CD8-positive, alpha-beta memory T cell (primary cell): ENCODE measurements around the gene TNKS1BP1. TPM values are rescaled to one million over a fixed set of nuclear protein-coding genes. Genes with fewer than 3 reads are reported as not detected.

Source experiments
- CTCF ChIA-PET: fragments of 350-600 bp; sonication (Branson Sonifier 250); formaldehyde crosslinking; loops from one replicate; lab custom pipeline; 2021; ENCODE audit warnings: antibody characterized with exemption; lab: Charles Lee
- POLR2A ChIA-PET: fragments of 350-600 bp; sonication (Branson Sonifier 250); formaldehyde crosslinking; loops from one replicate; lab custom pipeline; 2021; ENCODE audit warnings: antibody characterized with exemption; lab: Charles Lee
- DNase-seq, 5 donors: peaks; one replicate each; pipeline versions ENCODE4 v3.0.0 to v3.0.0-alpha.2; 2020 to 2022; ENCODE audit warnings: mixed read lengths in 1 of 5
- H3K27ac ChIP-seq: one replicate; pipeline ENCODE4 v1.7.0; 2013; ENCODE audit warnings: low read depth, mild to moderate bottlenecking, low read length, moderate library complexity
- H3K27me3 ChIP-seq: 2 replicates; pipeline ENCODE4 v1.7.0; 2013; ENCODE audit warnings: low read length, mild to moderate bottlenecking; ENCODE audit not compliant: insufficient read depth, poor library complexity, severe bottlenecking
- H3K36me3 ChIP-seq: 2 replicates; pipeline ENCODE4 v1.7.0; 2013; ENCODE audit warnings: mild to moderate bottlenecking, low read length, moderate library complexity; ENCODE audit not compliant: insufficient read depth
- H3K4me1 ChIP-seq: 2 replicates; pipeline ENCODE4 v1.7.0; 2013; ENCODE audit warnings: mild to moderate bottlenecking, low read length, moderate library complexity; ENCODE audit not compliant: insufficient read depth
- H3K4me3 ChIP-seq: 2 replicates; pipeline ENCODE4 v1.7.0; 2013; ENCODE audit warnings: mild to moderate bottlenecking, low read length
- H3K9me3 ChIP-seq: 2 replicates; pipeline ENCODE4 v1.7.0; 2013; ENCODE audit warnings: mild to moderate bottlenecking, low read length
- H3K27ac Mint-ChIP-seq, 8 donors: one replicate each; pipeline ENCODE4 v1.8.0; 2020 to 2021; ENCODE audit warnings: mixed read lengths in 8 of 8, mild to moderate bottlenecking in 6 of 8, inconsistent platforms in 3 of 8, moderate library complexity in 3 of 8
- H3K27me3 Mint-ChIP-seq, 2 donors: one replicate each; pipeline ENCODE4 v1.8.0; 2020 to 2021; ENCODE audit warnings: mixed read lengths in 2 of 2, mild to moderate bottlenecking in 1 of 2, moderate library complexity in 1 of 2
- H3K36me3 Mint-ChIP-seq, 3 donors: one replicate each; pipeline ENCODE4 v1.8.0; 2020 to 2021; ENCODE audit warnings: mixed read lengths in 3 of 3, inconsistent platforms in 1 of 3, mild to moderate bottlenecking in 1 of 3
- H3K4me1 Mint-ChIP-seq, 3 donors: one replicate each; pipeline ENCODE4 v1.8.0; 2020 to 2021; ENCODE audit warnings: mixed read lengths in 3 of 3, inconsistent platforms in 1 of 3, mild to moderate bottlenecking in 1 of 3
- H3K4me3 Mint-ChIP-seq, 7 donors: one replicate each; pipeline ENCODE4 v1.8.0; 2020 to 2021; ENCODE audit warnings: mixed read lengths in 7 of 7, mild to moderate bottlenecking in 6 of 7, moderate library complexity in 4 of 7, inconsistent platforms in 2 of 7
- H3K9me3 Mint-ChIP-seq, 5 donors: one replicate each; pipeline ENCODE4 v1.8.0; 2020 to 2022; ENCODE audit warnings: mixed read lengths in 5 of 5, mild to moderate bottlenecking in 3 of 5, moderate library complexity in 2 of 5, inconsistent platforms in 1 of 5
- polyA plus RNA-seq: library from polyadenylated mRNA; unstranded; fragments of 300-500 nt; fragmentation: Illumina TruSeq; gene quantifications from one replicate; pipeline ENCODE4 v1.2.3, GENCODE V29; 2021
- total RNA-seq, 2 experiments: library from RNA; stranded (reverse); gene quantifications; one replicate each; pipeline ENCODE4 v1.2.3, GENCODE V29; 2021

Gene TNKS1BP1
- total and polyA plus RNA-seq, 3 experiments from 2014 or later = 3.0 to 9.6 (median 8.7) TPM

DNA sequence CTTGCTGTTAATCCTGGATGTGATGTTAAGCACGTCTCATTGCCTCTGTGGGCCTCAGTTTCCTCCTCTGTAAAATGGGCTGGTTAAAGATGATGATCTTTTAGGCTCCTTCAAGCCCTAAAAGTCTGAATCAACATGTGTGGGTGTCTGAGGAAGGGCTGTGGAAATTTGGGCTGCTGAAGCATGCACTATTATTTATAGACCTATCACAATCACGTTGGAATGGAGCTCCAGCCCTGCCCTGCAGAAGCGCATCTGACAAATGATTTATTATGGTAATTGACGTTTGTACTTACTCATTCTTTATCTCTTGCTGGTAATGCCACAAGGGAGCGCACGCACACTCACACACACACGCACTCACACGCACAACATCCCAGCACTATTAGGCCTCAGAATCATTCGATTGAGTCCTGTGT is 33.8 kb upstream of the TNKS1BP1 start:
- H3K27me3 ChIP-seq = no peaks in the 10 kb centered on the region
- ChIA-PET CTCF (no interaction called here), POLR2A (no interaction called here)
- Mint-ChIP-seq H3K27ac (no peak overlapping the region), H3K4me3 (no peak overlapping the region), H3K9me3 (no peaks in the 10 kb centered on the region), H3K4me1 (no peaks in the 10 kb centered on the region), H3K36me3 (peaks cover 0 to 5% (median 0%) of the 10 kb centered on the region in 3 donors), H3K27me3 (peaks cover 1 to 29% of the 10 kb centered on the region in 2 donors)
- H3K4me3 ChIP-seq = no peak overlapping the region
- no peaks in the 10 kb centered on the region for H3K4me1 ChIP-seq
- no peaks in the 10 kb centered on the region for H3K9me3 ChIP-seq
- no peak for DNase-seq
- no peaks in the 10 kb centered on the region for H3K36me3 ChIP-seq
- no peak overlapping the region for H3K27ac ChIP-seq

DNA sequence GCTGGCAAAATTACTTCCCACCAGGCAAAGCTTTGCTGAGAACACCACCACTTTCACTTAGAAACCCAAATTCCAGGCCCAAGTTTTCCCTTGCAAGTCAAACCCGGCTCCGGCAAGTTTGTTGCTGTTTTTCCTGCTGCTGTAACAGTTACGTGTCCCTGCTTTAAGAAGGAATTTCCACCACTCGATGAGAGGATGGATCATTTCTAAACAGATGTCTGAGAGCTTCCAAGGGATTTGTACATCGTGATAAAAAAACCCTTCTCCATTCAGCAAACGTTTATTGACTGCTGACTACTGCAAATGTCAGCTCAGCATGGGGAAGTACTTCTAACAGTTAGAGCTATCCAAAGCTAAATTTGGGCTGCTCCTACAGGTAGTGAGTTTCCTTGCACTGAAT is 33.1 kb upstream of the TNKS1BP1 start:
- Mint-ChIP-seq H3K36me3 (peaks cover 0 to 5% (median 0%) of the 10 kb centered on the region in 3 donors), H3K27me3 (peaks cover 1 to 25% of the 10 kb centered on the region in 2 donors), H3K4me1 (no peaks in the 10 kb centered on the region), H3K4me3 (no peak overlapping the region), H3K9me3 (no peaks in the 10 kb centered on the region), H3K27ac (no peak overlapping the region)
- ChIA-PET POLR2A (no interaction called here), CTCF (interaction anchor here (2.3 to 2.5 kb wide), 2 partner anchors 10 to 13 kb away, joined by 6 to 8 read pairs; no protein-coding TSS in a partner anchor)
- Histone ChIP-seq H3K9me3 (no peaks in the 10 kb centered on the region), H3K36me3 (no peaks in the 10 kb centered on the region), H3K27ac (no peak overlapping the region), H3K4me3 (no peak overlapping the region), H3K27me3 (no peaks in the 10 kb centered on the region), H3K4me1 (no peaks in the 10 kb centered on the region)
- DNase-seq = no peak

DNA sequence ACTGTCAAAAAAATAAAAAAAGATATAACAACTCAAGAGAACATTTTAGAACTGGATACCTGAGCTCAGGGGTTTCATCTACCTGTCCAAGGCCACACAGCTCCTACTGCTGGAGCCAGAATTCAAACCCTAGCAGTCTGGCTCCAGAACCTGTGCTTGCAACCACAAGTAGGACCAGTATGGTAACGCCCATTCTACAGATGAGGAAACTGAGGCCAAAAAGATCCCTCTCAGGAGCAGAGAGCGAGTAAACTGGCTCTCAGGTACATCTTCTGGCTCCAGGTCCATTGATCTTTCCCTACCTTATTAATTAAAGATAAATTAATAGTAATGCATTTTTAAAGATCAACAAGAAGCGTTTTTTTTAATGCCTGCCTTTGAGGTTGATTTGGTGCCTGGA is 32.6 kb upstream of the TNKS1BP1 start:
- ChIA-PET POLR2A (no interaction called here), CTCF (interaction anchor here (2.3 to 2.5 kb wide), 2 partner anchors 10 to 12 kb away, joined by 6 to 8 read pairs; no protein-coding TSS in a partner anchor)
- no peaks in the 10 kb centered on the region for H3K4me1 Mint-ChIP-seq
- Histone ChIP-seq H3K27me3 (no peaks in the 10 kb centered on the region), H3K4me3 (no peak overlapping the region), H3K36me3 (no peaks in the 10 kb centered on the region), H3K27ac (no peak overlapping the region), H3K4me1 (no peaks in the 10 kb centered on the region), H3K9me3 (no peaks in the 10 kb centered on the region)
- H3K36me3 Mint-ChIP-seq = peaks cover 0 to 5% (median 0%) of the 10 kb centered on the region in 3 donors
- no peak overlapping the region for H3K4me3 Mint-ChIP-seq
- peaks cover 1 to 22% of the 10 kb centered on the region in 2 donors for H3K27me3 Mint-ChIP-seq
- H3K27ac Mint-ChIP-seq = no peak overlapping the region
- DNase-seq = no peak
- no peaks in the 10 kb centered on the region for H3K9me3 Mint-ChIP-seq

DNA sequence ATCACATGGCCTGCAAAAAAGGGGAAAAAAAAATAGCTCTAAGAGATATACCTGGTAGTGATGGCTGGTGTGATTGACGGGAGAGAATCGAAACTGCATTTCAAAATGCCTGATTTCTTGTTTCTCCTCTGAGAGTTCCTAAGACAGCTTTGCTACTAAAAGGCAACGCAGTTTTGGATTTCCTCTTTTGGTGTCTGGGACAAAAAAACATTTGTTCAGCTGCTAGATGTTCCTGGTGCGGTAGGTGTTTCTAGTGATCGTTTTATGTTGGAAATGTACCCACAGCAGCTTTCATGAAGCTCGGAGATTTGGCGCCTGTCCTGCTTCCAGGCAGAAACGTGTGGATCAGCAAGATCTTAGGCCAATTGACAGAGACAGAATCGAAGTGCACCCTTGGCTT is 31.5 kb upstream of the TNKS1BP1 start:
- Mint-ChIP-seq H3K36me3 (peaks cover 0 to 2% (median 0%) of the 10 kb centered on the region in 3 donors), H3K4me1 (no peaks in the 10 kb centered on the region), H3K9me3 (peaks cover 0 to 4% (median 0%) of the 10 kb centered on the region in 5 donors), H3K4me3 (no peak overlapping the region), H3K27me3 (peaks cover 1 to 18% of the 10 kb centered on the region in 2 donors), H3K27ac (no peak overlapping the region)
- no peak overlapping the region for H3K4me3 ChIP-seq
- DNase-seq = no peak
- H3K4me1 ChIP-seq = no peaks in the 10 kb centered on the region
- H3K27ac ChIP-seq = no peak overlapping the region
- no peaks in the 10 kb centered on the region for H3K9me3 ChIP-seq
- H3K36me3 ChIP-seq = no peaks in the 10 kb centered on the region
- H3K27me3 ChIP-seq = no peaks in the 10 kb centered on the region
- CTCF ChIA-PET = interaction anchor here (2.3 to 2.5 kb wide), 2 partner anchors 9 to 11 kb away, joined by 6 to 8 read pairs; no protein-coding TSS in a partner anchor
- POLR2A ChIA-PET = no interaction called here

DNA sequence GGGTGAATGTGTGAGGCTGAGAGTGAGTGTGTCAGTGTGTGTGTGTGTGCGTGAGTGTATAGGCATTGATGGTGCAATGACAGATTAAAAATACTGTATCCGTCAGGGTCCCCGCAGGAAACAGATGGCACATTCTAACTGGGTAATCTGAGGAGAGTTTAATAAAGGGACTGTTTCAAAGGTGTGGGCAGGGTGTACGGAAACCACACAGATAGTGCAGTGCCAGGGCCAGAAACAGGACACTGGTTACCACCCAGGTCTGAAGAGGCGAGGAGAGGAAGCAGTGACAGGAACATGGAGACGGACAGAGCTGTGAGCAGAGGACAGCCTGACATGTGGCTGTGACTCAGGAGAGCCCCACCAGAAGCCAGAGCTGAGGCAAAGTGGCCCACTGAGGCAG is 29.9 kb upstream of the TNKS1BP1 start:
- Mint-ChIP-seq H3K27ac (peak overlapping the region in 1 of 8 donors; percentile 9), H3K36me3 (peaks cover 0 to 2% (median 0%) of the 10 kb centered on the region in 3 donors), H3K4me1 (peaks cover 0 to 4% (median 3%) of the 10 kb centered on the region in 3 donors), H3K4me3 (no peak overlapping the region), H3K9me3 (peaks cover 0 to 4% (median 0%) of the 10 kb centered on the region in 5 donors), H3K27me3 (peaks cover 5 to 18% of the 10 kb centered on the region in 2 donors)
- Histone ChIP-seq H3K27ac (no peak overlapping the region), H3K4me1 (no peaks in the 10 kb centered on the region), H3K4me3 (no peak overlapping the region), H3K27me3 (no peaks in the 10 kb centered on the region), H3K9me3 (no peaks in the 10 kb centered on the region), H3K36me3 (no peaks in the 10 kb centered on the region)
- ChIA-PET CTCF (no interaction called here), POLR2A (no interaction called here)
- no peak for DNase-seq

DNA sequence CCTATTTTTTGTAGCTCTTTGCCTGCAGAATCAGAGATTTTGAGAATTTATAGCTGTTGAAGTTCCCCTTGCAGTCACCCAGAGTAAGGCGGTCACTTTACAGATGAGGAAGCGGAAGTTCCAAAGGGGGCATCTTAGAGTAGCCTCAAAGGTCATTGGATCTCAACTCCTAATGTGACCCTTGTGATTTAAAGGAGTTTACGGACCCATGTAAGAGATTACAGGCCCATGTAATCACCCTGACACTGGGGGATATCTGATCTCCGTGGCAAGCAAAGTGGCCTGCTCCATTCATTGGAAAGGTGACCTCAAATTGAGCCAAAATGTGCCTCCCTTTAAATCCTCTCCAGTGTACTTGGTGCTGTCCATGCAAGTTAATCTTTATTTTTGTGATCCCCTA is 29.1 kb upstream of the TNKS1BP1 start:
- H3K27ac Mint-ChIP-seq = no peak overlapping the region
- POLR2A ChIA-PET = no interaction called here

DNA sequence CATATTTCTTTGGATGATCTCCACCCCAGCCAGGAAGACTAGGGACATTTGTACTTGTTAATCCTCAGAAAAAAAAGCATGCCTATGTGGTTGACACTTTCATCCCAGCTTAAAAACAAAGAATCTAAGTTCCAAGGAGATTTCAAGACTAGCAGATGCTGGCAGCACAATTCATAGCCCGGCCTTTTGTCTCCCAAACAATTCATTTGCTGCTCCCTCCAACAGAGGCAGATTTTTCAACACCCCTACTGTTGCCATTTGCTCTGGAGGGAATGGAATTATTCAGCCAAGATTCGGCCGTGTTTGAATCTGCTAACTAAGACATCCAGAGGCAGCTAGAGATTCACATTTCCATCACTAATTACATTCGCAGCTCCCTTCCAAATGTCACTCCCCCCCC is 28.7 kb upstream of the TNKS1BP1 start:
- no peak overlapping the region for H3K4me3 ChIP-seq
- CTCF ChIA-PET = interaction anchor here (1.0 to 2.3 kb wide), 3 partner anchors 9 to 140 kb away, joined by 3 to 7 read pairs (median 6); no protein-coding TSS in a partner anchor
- peaks cover 0 to 4% (median 0%) of the 10 kb centered on the region in 5 donors for H3K9me3 Mint-ChIP-seq
- peaks cover 0 to 5% (median 3%) of the 10 kb centered on the region in 3 donors for H3K4me1 Mint-ChIP-seq
- no peak overlapping the region for H3K27ac Mint-ChIP-seq
- H3K27ac ChIP-seq = no peak overlapping the region
- DNase-seq = no peak
- H3K27me3 ChIP-seq = no peaks in the 10 kb centered on the region
- H3K9me3 ChIP-seq = no peaks in the 10 kb centered on the region
- H3K36me3 Mint-ChIP-seq = peaks cover 0 to 2% (median 0%) of the 10 kb centered on the region in 3 donors
- peaks cover 5 to 18% of the 10 kb centered on the region in 2 donors for H3K27me3 Mint-ChIP-seq
- no peaks in the 10 kb centered on the region for H3K36me3 ChIP-seq
- no peaks in the 10 kb centered on the region for H3K4me1 ChIP-seq
- H3K4me3 Mint-ChIP-seq = no peak overlapping the region
- POLR2A ChIA-PET = no interaction called here

More for the DNA sequence above, 29.1 kb upstream of the TNKS1BP1 start:
- H3K4me3 ChIP-seq = no peak overlapping the region
- H3K4me1 ChIP-seq = no peaks in the 10 kb centered on the region
- peaks cover 0 to 2% (median 0%) of the 10 kb centered on the region in 3 donors for H3K36me3 Mint-ChIP-seq
- H3K4me3 Mint-ChIP-seq = no peak overlapping the region
- H3K27me3 Mint-ChIP-seq = peaks cover 5 to 18% of the 10 kb centered on the region in 2 donors
- peaks cover 0 to 4% (median 0%) of the 10 kb centered on the region in 5 donors for H3K9me3 Mint-ChIP-seq
- H3K4me1 Mint-ChIP-seq = peaks cover 0 to 5% (median 3%) of the 10 kb centered on the region in 3 donors
- no peak overlapping the region for H3K27ac ChIP-seq
- CTCF ChIA-PET = interaction anchor here (2.2 kb wide), 1 partner anchor 140 kb away, joined by 6 read pairs; no protein-coding TSS in a partner anchor
- H3K9me3 ChIP-seq = no peaks in the 10 kb centered on the region
- H3K36me3 ChIP-seq = no peaks in the 10 kb centered on the region
- DNase-seq = no peak
- no peaks in the 10 kb centered on the region for H3K27me3 ChIP-seq

DNA sequence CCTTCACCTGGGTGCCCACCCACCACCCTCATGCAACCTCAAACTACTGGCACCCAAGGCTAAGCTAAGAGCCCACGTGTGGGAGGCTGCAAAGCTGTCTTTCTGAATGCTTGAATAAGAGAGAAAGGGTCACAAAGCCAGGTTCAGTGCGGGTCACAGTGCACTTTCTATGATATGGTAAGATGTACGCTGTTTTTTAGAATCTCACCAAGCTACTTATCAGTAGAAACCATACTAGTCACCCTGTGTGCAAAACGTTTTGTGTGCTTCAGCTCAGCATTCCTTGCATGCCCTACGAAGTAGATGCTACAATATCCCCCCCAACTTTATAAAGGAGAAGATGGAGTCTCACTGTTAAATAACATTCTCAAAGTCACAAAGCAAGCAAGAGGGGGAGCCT is 28.3 kb upstream of the TNKS1BP1 start:
- Mint-ChIP-seq H3K4me1 (peaks cover 0 to 5% (median 3%) of the 10 kb centered on the region in 3 donors), H3K27ac (no peak overlapping the region), H3K9me3 (peaks cover 0 to 4% (median 0%) of the 10 kb centered on the region in 5 donors), H3K27me3 (peaks cover 5 to 18% of the 10 kb centered on the region in 2 donors), H3K36me3 (peaks cover 0 to 2% (median 0%) of the 10 kb centered on the region in 3 donors), H3K4me3 (no peak overlapping the region)
- Histone ChIP-seq H3K36me3 (no peaks in the 10 kb centered on the region), H3K27ac (no peak overlapping the region), H3K27me3 (no peaks in the 10 kb centered on the region), H3K4me3 (no peak overlapping the region), H3K4me1 (no peaks in the 10 kb centered on the region), H3K9me3 (no peaks in the 10 kb centered on the region)
- no peak for DNase-seq
- POLR2A ChIA-PET = no interaction called here
- CTCF ChIA-PET = interaction anchor here (1.0 to 2.3 kb wide), 3 partner anchors 9 to 140 kb away, joined by 3 to 7 read pairs (median 6); no protein-coding TSS in a partner anchor
